Activated CD4-positive, alpha-beta T cell treated with anti-CD3 and anti-CD28 coated beads for 36 hours (primary cell): ENCODE data around the gene KIFC3. TPM values are rescaled to one million over a fixed set of nuclear protein-coding genes. Genes with fewer than 3 reads are reported as not detected.

ENCODE experiments used
- microRNA-seq: library from miRNA; unstranded; fragments of <30 nt; microRNA quantifications from one replicate; pipeline ENCODE4 v1.2.0, GENCODE V29; 2021; ENCODE audit warnings: borderline replicate concordance
- total RNA-seq, 2 experiments: library from RNA; stranded (reverse); gene quantifications; one replicate each; pipeline ENCODE4 v1.2.3, GENCODE V29; 2021

The KIFC3 gene
- total RNA-seq, 2 experiments from 2014 or later, result 0.32 to 0.66 TPM

Small RNA genes within 50 kb of the gene (microRNA-seq; reads per million reads assigned to microRNA genes)
- gene MIR6772, result not detected

Other genes starting within 250 kb of the KIFC3 start
- 1 to 10 TPM; 6.3 to 6.8 TPM for gene ADGRG1, start 173.9 kb downstream of the KIFC3 start, total RNA-seq
- gene ADGRG3, start 134.2 kb downstream of the KIFC3 start, total RNA-seq, result not detected
- under 1 TPM in 1 of 2 experiments, not detected in 1; 0.05 TPM for gene DRC7, start 107.7 kb downstream of the KIFC3 start, total RNA-seq
- 10 to 100 TPM; 28.1 to 29.3 TPM for gene KATNB1, start 66.7 kb downstream of the KIFC3 start, total RNA-seq
- gene CNGB1, start 168.6 kb upstream of the KIFC3 start, total RNA-seq, result not detected
- 1 to 10 TPM; 5.3 to 6.6 TPM for gene ZNF319, start 198.2 kb upstream of the KIFC3 start, total RNA-seq
- gene USB1, start 198.9 kb upstream of the KIFC3 start, total RNA-seq, result 10 to 100 TPM; 37.3 to 38.5 TPM
- under 1 TPM; 0.19 to 0.43 TPM for gene MMP15, start 223.3 kb upstream of the KIFC3 start, total RNA-seq